K562 (cell line): ENCODE data around the gene OR6K6. TPM values are rescaled to one million over a fixed set of nuclear protein-coding genes. Genes with fewer than 3 reads are reported as not detected.

Experiments
- EP300 ChIP-seq: IDR thresholded peaks from 2 replicates; pipeline ENCODE4 v1.6.1; 2012; ENCODE audit warnings: low read length, improper control_type of control experiment
- EZH2 ChIP-seq: IDR thresholded peaks from 2 replicates; pipeline ENCODE4 v1.6.1; 2012; ENCODE audit warnings: low read depth, mild to moderate bottlenecking, inconsistent platforms, low read length, borderline replicate concordance
- FOSL1 ChIP-seq: fragments of 200-800 bp; sonication (Bioruptor generic); conservative IDR thresholded peaks from 2 replicates; pipeline ENCODE4 v1.6.1; 2016; ENCODE audit warnings: missing genetic modification characterization, missing compliant biosample characterization
- KAT2B ChIP-seq: IDR thresholded peaks from one replicate; pipeline ENCODE4 v1.6.1; 2012; ENCODE audit warnings: low read depth, mild to moderate bottlenecking, control low read depth, inconsistent platforms, low read length, moderate library complexity
- LCOR ChIP-seq: sonication (generic); formaldehyde crosslinking; IDR thresholded peaks from 2 replicates; pipeline ENCODE4 v1.8.0; 2022; ENCODE audit warnings: mild to moderate bottlenecking, missing genetic modification reagents
- LEF1 ChIP-seq: fragments of 450-650 bp; IDR thresholded peaks from 2 replicates; pipeline ENCODE4 v1.6.1; 2016; ENCODE audit warnings: mild to moderate bottlenecking
- MEF2D ChIP-seq: conservative IDR thresholded peaks from 2 replicates; pipeline ENCODE4 v1.6.1; 2016; ENCODE audit warnings: low read depth, missing genetic modification characterization, missing compliant biosample characterization
- PHTF2 ChIP-seq: fragments of 250-450 bp; sonication (Bioruptor Pico); IDR thresholded peaks from 2 replicates; pipeline ENCODE4 v1.5.0; 2021; ENCODE audit warnings: mild to moderate bottlenecking
- PML ChIP-seq: IDR thresholded peaks from 2 replicates; pipeline ENCODE4 v1.6.1; 2012; ENCODE audit warnings: low read length, inconsistent platforms
- PURB ChIP-seq: sonication (generic); formaldehyde crosslinking; IDR thresholded peaks from 2 replicates; pipeline ENCODE4 v1.9.0; 2021; ENCODE audit warnings: low read depth, mild to moderate bottlenecking, missing genetic modification reagents
- RBM15 ChIP-seq: fragments of 200-400 bp; formaldehyde crosslinking; IDR thresholded peaks from 2 replicates; pipeline ENCODE4 v1.6.1; 2018; ENCODE audit warnings: mild to moderate bottlenecking, low read length, moderate library complexity; ENCODE audit not compliant: insufficient read depth
- RCOR1 ChIP-seq, 2 experiments: IDR thresholded peaks; 2 replicates each; pipeline ENCODE4 v1.6.1; 2012; ENCODE audit warnings: low read depth in 2 of 2, low read length in 2 of 2, borderline replicate concordance in 1 of 2, improper control_type of control experiment in 1 of 2
- SP1 ChIP-seq: sonication (generic); formaldehyde crosslinking; IDR thresholded peaks from 2 replicates; pipeline ENCODE4 v1.8.1; 2022; ENCODE audit warnings: mild to moderate bottlenecking, missing genetic modification reagents
- SRSF7 ChIP-seq: fragments of 200-400 bp; formaldehyde crosslinking; optimal IDR thresholded peaks from 2 replicates; pipeline ENCODE3; 2017; ENCODE audit warnings: mild to moderate bottlenecking, low read depth, low read length
- TEAD4 ChIP-seq, 2 experiments: sonication (generic) in 1 of 2; formaldehyde crosslinking in 1 of 2; IDR thresholded peaks; 2 replicates each; pipeline versions ENCODE4 v1.6.1 to v1.8.0; 2012 to 2022; ENCODE audit warnings: borderline replicate concordance in 1 of 2, inconsistent platforms in 1 of 2, low read length in 1 of 2, mild to moderate bottlenecking in 1 of 2, missing genetic modification reagents in 1 of 2
- TFAM ChIP-seq: fragments of 250-450 bp; sonication (Bioruptor Pico); conservative IDR thresholded peaks from 2 replicates; pipeline ENCODE4 v1.5.0; 2021; ENCODE audit warnings: mild to moderate bottlenecking, moderate library complexity
- ZBTB8A ChIP-seq: fragments of 450-650 bp; IDR thresholded peaks from 2 replicates; pipeline ENCODE4 v1.6.1; 2018; ENCODE audit warnings: mild to moderate bottlenecking, moderate library complexity; ENCODE audit not compliant: partially characterized antibody
- ZEB2 ChIP-seq: fragments of 450-650 bp; IDR thresholded peaks from 2 replicates; pipeline ENCODE4 v1.6.1; 2016
- ZFP36 ChIP-seq: fragments of 150-350 bp; IDR thresholded peaks from 2 replicates; pipeline ENCODE4 v1.6.1; 2018; ENCODE audit warnings: low read length, low read depth; ENCODE audit not compliant: partially characterized antibody
- ZNF263 ChIP-seq: sonication (generic); formaldehyde crosslinking; IDR thresholded peaks from 2 replicates; pipeline ENCODE4 v1.8.0; 2022; ENCODE audit warnings: mild to moderate bottlenecking, missing genetic modification reagents, borderline replicate concordance
- ZNF347 ChIP-seq: fragments of 450-650 bp; formaldehyde crosslinking; IDR thresholded peaks from 2 replicates; pipeline ENCODE4 v1.4.0; 2020; ENCODE audit warnings: low read depth, mild to moderate bottlenecking, moderate library complexity
- ZNF695 ChIP-seq: fragments of 450-650 bp; formaldehyde crosslinking; IDR thresholded peaks from 2 replicates; pipeline ENCODE4 v1.4.0; 2020; ENCODE audit warnings: mild to moderate bottlenecking, moderate library complexity
- ZNF780A ChIP-seq: fragments of 250-450 bp; sonication (Bioruptor Pico); IDR thresholded peaks from 2 replicates; pipeline ENCODE4 v1.5.0; 2021; ENCODE audit warnings: mild to moderate bottlenecking
- polyA plus RNA-seq, 8 experiments: library from polyadenylated mRNA; depleted of rRNA in 4 of 8; stranded (reverse) in 5 of 8; unstranded in 3 of 8; fragments of >200 nt; fragmentation: Nextera tagmentation in 2 of 8; fragmentation: Illumina TruSeq in 1 of 8; extraction: Ambion mirVana in 2 of 8; extraction: Trizol in 1 of 8; gene quantifications; 2 replicates each; pipeline versions ENCODE4 v1.2.1 to v1.2.3, GENCODE V29; 2011 to 2014; ENCODE audit warnings: inconsistent platforms in 1 of 8, missing spikeins in 1 of 8
- total RNA-seq, 7 experiments: library from RNA; depleted of rRNA in 6 of 7; stranded (reverse); fragments of >200 nt in 6 of 7; fragmentation: Illumina TruSeq in 2 of 7; extraction: Trizol in 2 of 7; gene quantifications; 2 replicates each; pipeline versions ENCODE4 v1.2.1 to v1.2.3, GENCODE V29; 2011 to 2021; ENCODE audit warnings: low replicate concordance in 1 of 7
- TF ChIP-seq, protein P1 (sequence below): fragments of 250-450 bp; sonication (Bioruptor Pico); IDR thresholded peaks from 2 replicates; pipeline ENCODE4 v1.8.0; 2021; ENCODE audit warnings: moderate library complexity, mild to moderate bottlenecking, inconsistent platforms
- TF ChIP-seq, protein P2 (sequence below): sonication (generic); formaldehyde crosslinking; IDR thresholded peaks from 2 replicates; pipeline ENCODE4 v1.8.0; 2022; ENCODE audit warnings: mild to moderate bottlenecking, missing genetic modification reagents
- TF ChIP-seq, protein P3 (sequence below), 3 experiments: fragments of 200-800 bp in 1 of 3; fragments of 250-450 bp in 1 of 3; fragments of 450-650 bp in 1 of 3; sonication (Bioruptor Pico) in 1 of 3; sonication (Bioruptor generic) in 1 of 3; formaldehyde crosslinking in 1 of 3; IDR thresholded peaks; 2 replicates each; pipeline versions ENCODE4 v1.6.1 to v1.8.0; 2016 to 2022; ENCODE audit warnings: mild to moderate bottlenecking in 2 of 3, missing genetic modification characterization in 2 of 3, missing compliant biosample characterization in 1 of 3, moderate library complexity in 1 of 3

The OR6K6 gene
- total and polyA plus RNA-seq, 9 of the 15 experiments (the other 6 are each of a cell fraction or from before 2014, with no cell fraction given): not detected

DNA sequence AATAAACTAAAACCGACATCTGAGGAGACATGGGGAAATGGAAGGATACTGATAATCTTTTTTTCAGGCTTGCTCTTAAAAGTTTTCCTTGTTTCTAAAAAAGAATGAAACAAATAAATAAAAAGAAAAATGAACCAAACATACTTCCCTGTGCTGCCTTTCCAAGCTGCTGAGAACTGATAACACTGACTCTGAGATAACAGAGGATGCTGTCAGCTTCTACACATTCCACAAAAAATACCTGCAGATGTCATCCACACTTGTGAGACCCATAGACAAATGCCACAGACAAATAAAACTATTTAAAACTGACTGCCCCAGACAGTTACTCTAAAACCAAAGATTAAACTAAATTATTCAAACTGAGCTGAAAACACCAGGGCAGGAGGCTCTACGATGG lies 22.0 kb upstream of the OR6K6 start (continued):
- TF ChIP-seq, protein P1, sequence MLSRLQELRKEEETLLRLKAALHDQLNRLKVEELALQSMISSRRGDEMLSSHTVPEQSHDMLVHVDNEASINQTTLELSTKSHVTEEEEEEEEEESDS (CRISPR knock-in tag): no peak
- 0 out of 2 replicates have a peak, but pooled peaks have one; percentile 48 for TF ChIP-seq PML
- TF ChIP-seq LEF1: peak; percentile 57; the same call in 1 of the 2 replicates
- no peak for TF ChIP-seq ZNF780A (CRISPR knock-in tag)
- no peak for TF ChIP-seq ZNF695 (CRISPR knock-in tag)
- no peak for TF ChIP-seq ZFP36
- TF ChIP-seq, protein P2, sequence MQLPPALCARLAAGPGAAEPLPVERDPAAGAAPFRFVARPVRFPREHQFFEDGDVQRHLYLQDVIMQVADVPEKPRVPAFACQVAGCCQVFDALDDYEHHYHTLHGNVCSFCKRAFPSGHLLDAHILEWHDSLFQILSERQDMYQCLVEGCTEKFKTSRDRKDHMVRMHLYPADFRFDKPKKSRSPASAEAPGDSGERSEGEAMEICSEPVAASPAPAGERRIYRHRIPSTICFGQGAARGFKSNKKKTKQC (CRISPR knock-in tag): no peak
- no peak for TF ChIP-seq PURB (CRISPR knock-in tag)
- TF ChIP-seq ZNF263 (CRISPR knock-in tag): no peak
- TF ChIP-seq ZBTB8A: no peak
- no peak for TF ChIP-seq SP1 (CRISPR knock-in tag)
- no peak for TF ChIP-seq RBM15
- no peak for TF ChIP-seq EZH2
- no peak for TF ChIP-seq PHTF2 (CRISPR knock-in tag)
- TF ChIP-seq MEF2D (tag): no peak
- TF ChIP-seq KAT2B: no peak
- TF ChIP-seq, protein P3, sequence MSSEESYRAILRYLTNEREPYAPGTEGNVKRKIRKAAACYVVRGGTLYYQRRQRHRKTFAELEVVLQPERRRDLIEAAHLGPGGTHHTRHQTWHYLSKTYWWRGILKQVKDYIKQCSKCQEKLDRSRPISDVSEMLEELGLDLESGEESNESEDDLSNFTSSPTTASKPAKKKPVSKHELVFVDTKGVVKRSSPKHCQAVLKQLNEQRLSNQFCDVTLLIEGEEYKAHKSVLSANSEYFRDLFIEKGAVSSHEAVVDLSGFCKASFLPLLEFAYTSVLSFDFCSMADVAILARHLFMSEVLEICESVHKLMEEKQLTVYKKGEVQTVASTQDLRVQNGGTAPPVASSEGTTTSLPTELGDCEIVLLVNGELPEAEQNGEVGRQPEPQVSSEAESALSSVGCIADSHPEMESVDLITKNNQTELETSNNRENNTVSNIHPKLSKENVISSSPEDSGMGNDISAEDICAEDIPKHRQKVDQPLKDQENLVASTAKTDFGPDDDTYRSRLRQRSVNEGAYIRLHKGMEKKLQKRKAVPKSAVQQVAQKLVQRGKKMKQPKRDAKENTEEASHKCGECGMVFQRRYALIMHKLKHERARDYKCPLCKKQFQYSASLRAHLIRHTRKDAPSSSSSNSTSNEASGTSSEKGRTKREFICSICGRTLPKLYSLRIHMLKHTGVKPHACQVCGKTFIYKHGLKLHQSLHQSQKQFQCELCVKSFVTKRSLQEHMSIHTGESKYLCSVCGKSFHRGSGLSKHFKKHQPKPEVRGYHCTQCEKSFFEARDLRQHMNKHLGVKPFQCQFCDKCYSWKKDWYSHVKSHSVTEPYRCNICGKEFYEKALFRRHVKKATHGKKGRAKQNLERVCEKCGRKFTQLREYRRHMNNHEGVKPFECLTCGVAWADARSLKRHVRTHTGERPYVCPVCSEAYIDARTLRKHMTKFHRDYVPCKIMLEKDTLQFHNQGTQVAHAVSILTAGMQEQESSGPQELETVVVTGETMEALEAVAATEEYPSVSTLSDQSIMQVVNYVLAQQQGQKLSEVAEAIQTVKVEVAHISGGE (CRISPR knock-in tag; IDR thresholded peaks at IDR 0.05): no peak
- no peak for TF ChIP-seq LCOR
- peak; percentile 89 for TF ChIP-seq ZEB2
- TF ChIP-seq FOSL1 (tag): 0 out of 2 replicates have a peak, but pooled peaks have one; percentile 19
- peak; percentile 92 for TF ChIP-seq TEAD4 (IDR thresholded peaks at IDR 0.05; ENCODE audit: low read length)
- TF ChIP-seq TEAD4 (CRISPR knock-in tag; IDR thresholded peaks at IDR 0.05; ENCODE audit: borderline replicate concordance): no peak
- TF ChIP-seq RCOR1 (IDR thresholded peaks at IDR 0.05; ENCODE audit: borderline replicate concordance in 1 of 2, low read depth in 2 of 2, low read length in 2 of 2): peak in 1 of 2 experiments; percentile 88; a peak in 1 of 4 replicates
- TF ChIP-seq EP300: peak; percentile 76
- TF ChIP-seq SRSF7: no peak
- TF ChIP-seq TFAM (CRISPR knock-in tag): no peak
- no peak for TF ChIP-seq ZNF347
